Uterus (tissue), 2 donors: ENCODE measurements around the gene BACH2.

Experiments
- CTCF ChIP-seq, 4 experiments: fragments of 200-600 bp in 2 of 4; fragments of 450-650 bp in 2 of 4; sonication (generic) in 2 of 4; IDR thresholded peaks; one replicate each; pipeline ENCODE4 v1.5.1; 2016 to 2019; ENCODE audit warnings: antibody characterized with exemption in 4 of 4, mild to moderate bottlenecking in 2 of 4, moderate library complexity in 1 of 4
- POLR2A ChIP-seq, 2 donors: fragments of 450-650 bp; IDR thresholded peaks; one replicate each; pipeline ENCODE4 v1.6.1; 2016; ENCODE audit warnings: antibody characterized with exemption in 2 of 2, mild to moderate bottlenecking in 1 of 2, moderate library complexity in 1 of 2

GRCh38 chr6:89952105-89952671, 344.5 kb downstream of the BACH2 start:
- TF ChIP-seq CTCF (IDR thresholded peaks at IDR 0.05) (no peak), POLR2A (IDR thresholded peaks at IDR 0.05) (no peak)
